ENCODE data around the gene ARHGAP9.

Gene ARHGAP9

DNA sequence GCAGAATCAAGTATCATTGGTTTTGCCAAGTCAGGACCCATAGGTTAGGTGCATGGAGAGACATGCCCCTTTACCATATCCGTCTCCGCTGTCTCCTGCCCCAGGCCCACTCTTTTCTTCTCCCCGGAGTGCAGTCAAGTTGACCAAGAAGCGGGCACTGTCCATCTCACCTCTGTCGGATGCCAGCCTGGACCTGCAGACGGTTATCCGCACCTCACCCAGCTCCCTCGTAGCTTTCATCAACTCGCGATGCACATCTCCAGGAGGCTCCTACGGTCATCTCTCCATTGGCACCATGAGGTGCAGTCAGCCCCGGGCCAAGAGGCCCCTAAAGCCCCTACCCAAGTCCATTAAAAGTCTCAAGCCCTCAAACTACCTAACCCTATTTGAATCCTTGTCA lies 15.1 kb downstream of the ARHGAP9 start:
- no peaks in the 10 kb centered on the region for H3K36me3 ChIP-seq (ENCODE audit: control insufficient read depth in 2 of 2, insufficient read depth in 1 of 2, low read length in 2 of 2)
- H3K9me3 ChIP-seq (ENCODE audit: control insufficient read depth, insufficient read depth, low read depth, low read length), result no peaks in the 10 kb centered on the region
- no peak overlapping the region for H3K27ac ChIP-seq (ENCODE audit: extremely low read depth, low read depth, low read length)
- H3K4me3 ChIP-seq (ENCODE audit: low read depth, low read length), result no peak overlapping the region
- peaks cover 8% of the 10 kb centered on the region for H3K4me1 ChIP-seq (ENCODE audit: control insufficient read depth, insufficient read depth, low read length)
- TF ChIP-seq, protein P1, sequence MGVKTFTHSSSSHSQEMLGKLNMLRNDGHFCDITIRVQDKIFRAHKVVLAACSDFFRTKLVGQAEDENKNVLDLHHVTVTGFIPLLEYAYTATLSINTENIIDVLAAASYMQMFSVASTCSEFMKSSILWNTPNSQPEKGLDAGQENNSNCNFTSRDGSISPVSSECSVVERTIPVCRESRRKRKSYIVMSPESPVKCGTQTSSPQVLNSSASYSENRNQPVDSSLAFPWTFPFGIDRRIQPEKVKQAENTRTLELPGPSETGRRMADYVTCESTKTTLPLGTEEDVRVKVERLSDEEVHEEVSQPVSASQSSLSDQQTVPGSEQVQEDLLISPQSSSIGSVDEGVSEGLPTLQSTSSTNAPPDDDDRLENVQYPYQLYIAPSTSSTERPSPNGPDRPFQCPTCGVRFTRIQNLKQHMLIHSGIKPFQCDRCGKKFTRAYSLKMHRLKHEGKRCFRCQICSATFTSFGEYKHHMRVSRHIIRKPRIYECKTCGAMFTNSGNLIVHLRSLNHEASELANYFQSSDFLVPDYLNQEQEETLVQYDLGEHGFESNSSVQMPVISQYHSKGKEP (tag by site-specific recombination; IDR thresholded peaks at IDR 0.05), result no peak
- TF ChIP-seq AEBP2 (tag by site-specific recombination; IDR thresholded peaks at IDR 0.05; ENCODE audit: borderline replicate concordance) (no peak), IKZF3 (tag by site-specific recombination; IDR thresholded peaks at IDR 0.05) (no peak), ZNF274 (IDR thresholded peaks at IDR 0.05; ENCODE audit: low read length) (no peak), ZNF274 (tag by site-specific recombination; IDR thresholded peaks at IDR 0.05; ENCODE audit: borderline replicate concordance) (no peak), ZIC2 (tag by site-specific recombination; IDR thresholded peaks at IDR 0.05) (no peak), ZNF654 (tag by site-specific recombination; IDR thresholded peaks at IDR 0.05; ENCODE audit: low read depth) (no peak), HOXD13 (CRISPR knock-in tag; IDR thresholded peaks at IDR 0.05; ENCODE audit: borderline replicate concordance) (no peak), ZNF391 (tag by site-specific recombination; IDR thresholded peaks at IDR 0.05; ENCODE audit: borderline replicate concordance, low read depth) (no peak), SETDB1 (IDR thresholded peaks at IDR 0.05; ENCODE audit: insufficient read length, low read length) (no peak), ZNF350 (tag by site-specific recombination; IDR thresholded peaks at IDR 0.05) (no peak)
- TF ChIP-seq, protein P2, sequence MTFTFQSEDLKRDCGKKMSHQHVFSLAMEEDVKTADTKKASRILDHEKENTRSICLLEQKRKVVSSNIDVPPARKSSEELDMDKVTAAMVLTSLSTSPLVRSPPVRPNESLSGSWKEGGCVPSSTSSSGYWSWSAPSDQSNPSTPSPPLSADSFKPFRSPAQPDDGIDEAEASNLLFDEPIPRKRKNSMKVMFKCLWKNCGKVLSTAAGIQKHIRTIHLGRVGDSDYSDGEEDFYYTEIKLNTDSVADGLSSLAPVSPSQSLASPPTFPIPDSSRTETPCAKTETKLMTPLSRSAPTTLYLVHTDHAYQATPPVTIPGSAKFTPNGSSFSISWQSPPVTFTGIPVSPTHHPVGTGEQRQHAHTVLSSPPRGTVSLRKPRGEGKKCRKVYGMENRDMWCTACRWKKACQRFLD (tag by site-specific recombination; IDR thresholded peaks at IDR 0.05), result no peak
- ChIA-PET CTCF (interaction anchor here (0.6 kb wide), 2 partner anchors 122 to 1289 kb away, joined by 3 to 4 read pairs; no protein-coding TSS in a partner anchor), POLR2A (interaction anchor here (0.5 kb wide), 1 partner anchor 163 kb away, joined by 5 read pairs; no protein-coding TSS in a partner anchor)

DNA sequence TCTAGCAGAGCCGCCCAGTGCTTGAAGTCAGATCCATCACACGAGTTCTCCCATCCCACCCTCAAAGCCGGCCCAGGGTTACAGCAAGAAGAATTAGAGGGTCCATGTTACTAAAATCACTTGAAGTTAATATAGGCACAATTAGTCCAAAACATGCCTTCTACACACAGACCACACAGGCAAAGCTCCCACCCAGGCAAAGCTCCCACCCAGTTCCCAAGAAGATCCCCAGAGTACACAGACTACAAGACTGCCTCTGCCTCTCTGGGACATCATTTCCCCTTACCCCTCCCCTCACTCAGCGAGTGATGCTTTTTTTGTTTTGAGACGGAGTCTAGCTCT lies 16.8 kb downstream of the ARHGAP9 start:
- H3K36me3 ChIP-seq (ENCODE audit: control insufficient read depth in 2 of 2, insufficient read depth in 1 of 2, low read length in 2 of 2), result no peaks in the 10 kb centered on the region
- CTCF ChIA-PET, result interaction anchor here (0.5 to 4.2 kb wide), 15 partner anchors 10 to 1301 kb away, joined by 3 to 38 read pairs (median 3); partner anchors contain the start of genes ARHGAP9 and SHMT2
- peaks cover 8% of the 10 kb centered on the region for H3K4me1 ChIP-seq (ENCODE audit: control insufficient read depth, insufficient read depth, low read length)
- no peak overlapping the region for H3K27ac ChIP-seq (ENCODE audit: extremely low read depth, low read depth, low read length)
- H3K9me3 ChIP-seq (ENCODE audit: control insufficient read depth, insufficient read depth, low read depth, low read length), result no peaks in the 10 kb centered on the region
- POLR2A ChIA-PET, result interaction anchor here (0.6 kb wide), 1 partner anchor 16 kb away, joined by 3 read pairs; no protein-coding TSS in a partner anchor
- H3K4me3 ChIP-seq (ENCODE audit: low read depth, low read length), result no peak overlapping the region
- TF ChIP-seq KLF10 (tag by site-specific recombination; IDR thresholded peaks at IDR 0.05) (no peak), ZNF24 (tag by site-specific recombination; IDR thresholded peaks at IDR 0.05) (no peak), ZNF792 (tag by site-specific recombination; IDR thresholded peaks at IDR 0.05) (no peak), ZBTB10 (tag by site-specific recombination; IDR thresholded peaks at IDR 0.05) (no peak), SETDB1 (IDR thresholded peaks at IDR 0.05; ENCODE audit: insufficient read length, low read length) (no peak), ZNF426 (tag by site-specific recombination; IDR thresholded peaks at IDR 0.05) (no peak), ZNF132 (tag by site-specific recombination; IDR thresholded peaks at IDR 0.05; ENCODE audit: borderline replicate concordance) (no peak), ZSCAN5A (tag by site-specific recombination; IDR thresholded peaks at IDR 0.05) (no peak), ZNF362 (tag by site-specific recombination; IDR thresholded peaks at IDR 0.05) (no peak), ZBTB17 (tag by site-specific recombination; IDR thresholded peaks at IDR 0.05) (0 out of 2 replicates have a peak, but pooled peaks have one; percentile 18), ZFP69B (tag by site-specific recombination; IDR thresholded peaks at IDR 0.05) (no peak), ZNF830 (tag by site-specific recombination; IDR thresholded peaks at IDR 0.05; ENCODE audit: low read depth) (no peak)
- TF ChIP-seq, protein P3, sequence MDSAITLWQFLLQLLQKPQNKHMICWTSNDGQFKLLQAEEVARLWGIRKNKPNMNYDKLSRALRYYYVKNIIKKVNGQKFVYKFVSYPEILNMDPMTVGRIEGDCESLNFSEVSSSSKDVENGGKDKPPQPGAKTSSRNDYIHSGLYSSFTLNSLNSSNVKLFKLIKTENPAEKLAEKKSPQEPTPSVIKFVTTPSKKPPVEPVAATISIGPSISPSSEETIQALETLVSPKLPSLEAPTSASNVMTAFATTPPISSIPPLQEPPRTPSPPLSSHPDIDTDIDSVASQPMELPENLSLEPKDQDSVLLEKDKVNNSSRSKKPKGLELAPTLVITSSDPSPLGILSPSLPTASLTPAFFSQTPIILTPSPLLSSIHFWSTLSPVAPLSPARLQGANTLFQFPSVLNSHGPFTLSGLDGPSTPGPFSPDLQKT (IDR thresholded peaks at IDR 0.05; ENCODE audit: borderline replicate concordance, low read depth, low read length), result no peak

Data from HEK293 (cell line).